ENCODE measurements around the gene GEMIN5.

GEMIN5 gene

GRCh38 chr5:154850255-154851062, 87.6 kb downstream of the GEMIN5 start, which contains the start of gene FAXDC2:
Gene FAXDC2, minus strand, starts transcription at chr5:154850603. Its CDS starts 12,425 bp downstream, at chr5:154838178.
- TF ChIP-seq, protein P1, sequence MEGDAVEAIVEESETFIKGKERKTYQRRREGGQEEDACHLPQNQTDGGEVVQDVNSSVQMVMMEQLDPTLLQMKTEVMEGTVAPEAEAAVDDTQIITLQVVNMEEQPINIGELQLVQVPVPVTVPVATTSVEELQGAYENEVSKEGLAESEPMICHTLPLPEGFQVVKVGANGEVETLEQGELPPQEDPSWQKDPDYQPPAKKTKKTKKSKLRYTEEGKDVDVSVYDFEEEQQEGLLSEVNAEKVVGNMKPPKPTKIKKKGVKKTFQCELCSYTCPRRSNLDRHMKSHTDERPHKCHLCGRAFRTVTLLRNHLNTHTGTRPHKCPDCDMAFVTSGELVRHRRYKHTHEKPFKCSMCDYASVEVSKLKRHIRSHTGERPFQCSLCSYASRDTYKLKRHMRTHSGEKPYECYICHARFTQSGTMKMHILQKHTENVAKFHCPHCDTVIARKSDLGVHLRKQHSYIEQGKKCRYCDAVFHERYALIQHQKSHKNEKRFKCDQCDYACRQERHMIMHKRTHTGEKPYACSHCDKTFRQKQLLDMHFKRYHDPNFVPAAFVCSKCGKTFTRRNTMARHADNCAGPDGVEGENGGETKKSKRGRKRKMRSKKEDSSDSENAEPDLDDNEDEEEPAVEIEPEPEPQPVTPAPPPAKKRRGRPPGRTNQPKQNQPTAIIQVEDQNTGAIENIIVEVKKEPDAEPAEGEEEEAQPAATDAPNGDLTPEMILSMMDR (IDR thresholded peaks at IDR 0.05; ENCODE audit: low read depth, low read length) = no peak
- peak within 1 kb of the TSS; percentile 50 to 68 for H3K4me3 ChIP-seq (replicated peaks in 1 of 2; ENCODE audit: low read depth in 2 of 2, low read length in 2 of 2)
- DNase-seq (ENCODE audit: low read depth in 2 of 2) = peak; percentile 75 to 92

GRCh38 chr5:154849791-154850201, 88.2 kb downstream of the GEMIN5 start:
- H3K4me3 ChIP-seq (replicated peaks in 1 of 2; ENCODE audit: low read depth in 2 of 2, low read length in 2 of 2) = peak overlapping the region; percentile 50 to 68
- TF ChIP-seq, protein P1 (IDR thresholded peaks at IDR 0.05; ENCODE audit: low read depth, low read length) = no peak
- DNase-seq (ENCODE audit: low read depth in 2 of 2) = peak; percentile 55 to 76

GRCh38 chr5:154849264-154849785, 88.7 kb downstream of the GEMIN5 start:
- H3K4me3 ChIP-seq (replicated peaks in 1 of 2; ENCODE audit: low read depth in 2 of 2, low read length in 2 of 2) = peak overlapping the region in 1 of 2 donors; percentile 68
- no peak for DNase-seq (ENCODE audit: low read depth in 2 of 2)
- TF ChIP-seq, protein P1 (IDR thresholded peaks at IDR 0.05; ENCODE audit: low read depth, low read length) = no peak

GRCh38 chr5:154844809-154845208, 93.2 kb downstream of the GEMIN5 start:
- no peak for DNase-seq (ENCODE audit: low read depth in 2 of 2)
- TF ChIP-seq, protein P1 (IDR thresholded peaks at IDR 0.05; ENCODE audit: low read depth, low read length) = no peak

GRCh38 chr5:154842689-154843530, 95.1 kb downstream of the GEMIN5 start:
- TF ChIP-seq, protein P1 (IDR thresholded peaks at IDR 0.05; ENCODE audit: low read depth, low read length) = no peak
- H3K4me3 ChIP-seq (replicated peaks in 1 of 2; ENCODE audit: low read depth in 2 of 2, low read length in 2 of 2) = no peak overlapping the region
- no peak for DNase-seq (ENCODE audit: low read depth in 2 of 2)

More at GRCh38 chr5:154844809-154845208, 93.2 kb downstream of the GEMIN5 start:
- no peak overlapping the region for H3K4me3 ChIP-seq (replicated peaks in 1 of 2; ENCODE audit: low read depth in 2 of 2, low read length in 2 of 2)

DNA sequence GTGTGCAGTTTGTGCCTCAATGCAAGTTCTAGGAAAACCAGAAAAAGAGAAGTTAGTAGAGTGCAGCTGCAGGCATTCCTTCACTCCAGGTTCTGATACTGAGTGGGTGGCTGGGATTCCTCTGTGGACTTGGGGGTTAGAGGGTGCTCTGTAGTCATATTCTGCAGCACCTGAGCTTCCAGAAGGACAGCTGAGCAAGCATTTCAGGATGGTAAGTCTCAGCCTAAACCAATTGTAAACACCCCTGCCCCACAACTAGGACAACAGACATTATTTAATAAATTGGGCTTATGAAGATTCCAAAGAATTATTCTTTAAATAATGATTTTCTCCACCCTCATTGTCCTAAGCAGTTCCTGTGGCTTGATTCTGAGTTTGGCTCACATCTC, 96.7 kb downstream of the GEMIN5 start:
- TF ChIP-seq, protein P1 (IDR thresholded peaks at IDR 0.05; ENCODE audit: low read depth, low read length) = no peak
- no peak for DNase-seq (ENCODE audit: low read depth in 2 of 2)
- no peak overlapping the region for H3K4me3 ChIP-seq (replicated peaks in 1 of 2; ENCODE audit: low read depth in 2 of 2, low read length in 2 of 2)

Measured in cardiac fibroblast (primary cell).